A549 treated with RU486 at 1 μM for 4 hours (cell line): Measurements from ENCODE around the gene FOXD4L3. TPM values are rescaled to one million over a fixed set of nuclear protein-coding genes. Genes with fewer than 3 reads are reported as not detected.

ENCODE experiments used
- total RNA-seq: library from RNA; stranded (reverse); fragments of 200-300 nt; extraction: Qiagen RNA extraction; gene quantifications from 5 replicates; pipeline ENCODE4 v1.2.3, GENCODE V29; 2022; ENCODE audit warnings: low read depth

Gene FOXD4L3
- 0.07 to 0.29 TPM (median 0.09 TPM) in 5 replicates for total RNA-seq

GRCh38 chr9:68302567-68302966 lies at the start of gene FOXD4L3:
Gene FOXD4L3 (plus strand): TSS chr9:68302867. CDS start chr9:68302952, 85 bp downstream.

Other genes starting within 250 kb of the FOXD4L3 start
- gene ZNG1C, start 60.9 kb upstream of the FOXD4L3 start, total RNA-seq = 53.1 to 88.0 TPM (median 75.4 TPM) in 5 replicates
- gene PGM5, start 53.7 kb downstream of the FOXD4L3 start, total RNA-seq = not detected in 5 replicates
- gene TMEM252, start 238.0 kb downstream of the FOXD4L3 start, total RNA-seq = not detected in 5 replicates